ENCODE results near the gene DUOX2. TPM values are rescaled to one million over a fixed set of nuclear protein-coding genes. Genes with fewer than 3 reads are reported as not detected.
A peak's percentile ranks its signal among the peaks of the same experiment; 100 is the strongest.

The DUOX2 gene
- total RNA-seq, result 10 to 100 TPM in 1 of 2 donors, 1 to 10 TPM in 1; 3.9 to 30.4 TPM
- long read RNA-seq, partial matches to known transcripts, result 5 of 5 reads
- long read RNA-seq, other reads (novel, unspliced or antisense), result 0 of 5 reads

DNA sequence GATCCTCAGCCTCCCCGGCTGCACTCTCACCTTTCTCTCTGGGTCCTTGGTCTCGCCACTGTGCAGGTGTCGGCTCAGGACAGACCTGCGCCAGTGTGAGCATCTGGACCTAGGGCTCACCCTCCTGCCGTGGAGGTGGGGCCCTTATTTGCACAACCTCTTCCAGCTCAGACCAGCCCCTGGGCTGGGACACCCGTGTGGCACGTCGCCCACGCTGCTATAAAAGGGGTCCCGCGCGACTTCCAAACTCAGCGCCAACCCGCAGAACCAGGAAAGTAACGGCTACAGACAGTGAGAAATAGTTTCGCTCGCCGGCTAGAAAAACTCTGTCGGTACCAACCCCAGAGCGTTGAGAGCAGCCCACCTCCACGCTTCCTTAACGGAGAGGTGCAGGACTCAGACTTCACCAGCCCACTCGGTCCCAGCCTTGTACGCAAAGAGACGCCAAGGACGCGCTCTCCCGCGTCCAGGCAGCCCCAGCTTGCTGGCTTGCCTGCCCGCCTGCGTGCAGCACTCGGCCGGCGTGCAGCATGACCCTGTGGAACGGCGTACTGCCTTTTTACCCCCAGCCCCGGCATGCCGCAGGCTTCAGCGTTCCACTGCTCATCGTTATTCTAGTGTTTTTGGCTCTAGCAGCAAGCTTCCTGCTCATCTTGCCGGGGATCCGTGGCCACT is at the start of gene DUOX2, which contains the start of gene DUOXA2:
TSS of gene DUOX2 (minus strand) at position 97 of the 675 bp plus-strand sequence. CDS start 761 bp downstream, outside the sequence.
TSS of gene DUOXA2 (plus strand) at position 251 of the 675 bp plus-strand sequence. CDS start at position 531, 280 bp downstream.
- ATAC-seq (peak; percentile 31), DNase-seq (no peak)

DNA sequence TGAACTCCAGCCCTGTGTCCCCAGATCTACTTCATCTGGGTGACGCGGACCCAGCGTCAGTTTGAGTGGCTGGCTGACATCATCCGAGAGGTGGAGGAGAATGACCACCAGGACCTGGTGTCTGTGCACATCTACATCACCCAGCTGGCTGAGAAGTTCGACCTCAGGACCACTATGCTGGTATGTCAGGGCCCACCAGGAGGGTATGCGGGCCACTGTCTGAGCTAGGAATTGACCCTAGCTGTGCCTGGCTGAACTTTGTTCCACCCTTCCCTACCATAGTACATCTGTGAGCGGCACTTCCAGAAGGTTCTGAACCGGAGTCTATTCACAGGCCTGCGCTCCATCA is 49.5 kb upstream of the DUOX2 start:
- intact Hi-C loops (cut with DNase I, micrococcal nuclease), result loop anchor here in 1 of 2 donors (5.0 kb wide), 1 partner anchor 234 kb away; no protein-coding TSS in a partner anchor
- DNase-seq (no peak), ATAC-seq (no peak)

More for the DNA sequence above, at the start of gene DUOX2, which contains the start of gene DUOXA2:
- intact Hi-C loops (cut with DNase I, micrococcal nuclease), result no loop called here

DNA sequence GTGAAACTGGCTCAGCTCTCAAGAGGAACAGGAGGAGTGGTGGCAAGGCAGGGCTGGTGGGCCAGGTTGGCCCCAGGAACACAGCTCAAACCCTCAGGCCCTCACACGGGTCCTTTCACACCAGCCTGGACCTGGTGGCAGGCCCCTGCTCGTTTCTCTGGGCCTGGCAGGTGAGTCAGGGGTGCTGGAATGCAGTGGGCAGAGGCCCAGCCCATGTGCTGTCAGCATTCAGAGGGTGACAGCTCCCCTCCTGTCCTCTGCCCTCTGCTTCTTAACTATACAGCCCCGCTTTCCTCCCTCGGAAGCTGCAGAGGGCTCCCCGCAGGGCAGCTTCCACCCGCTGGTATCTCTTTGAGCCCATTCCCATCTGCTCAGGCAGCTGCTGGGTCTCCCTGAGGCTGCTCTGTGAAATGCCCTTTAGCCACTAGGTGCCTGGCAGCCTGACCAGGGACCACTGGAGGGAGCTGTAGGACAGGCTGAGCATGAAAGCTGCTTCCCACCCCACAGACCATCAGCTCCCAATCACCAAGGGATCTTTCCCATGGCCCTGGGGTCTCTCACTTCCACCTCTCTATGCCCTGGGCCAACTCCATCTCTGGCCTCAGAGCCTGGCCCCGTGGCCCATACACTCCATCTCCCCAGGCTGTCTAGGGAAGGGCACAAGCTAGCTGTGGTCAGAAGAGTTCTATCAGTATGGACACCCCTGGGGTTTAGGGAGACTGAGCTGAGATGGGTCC is 49.0 kb upstream of the DUOX2 start:
- ATAC-seq (peak; percentile 61), DNase-seq (peak; percentile 71 to 84)
- intact Hi-C loops (cut with DNase I, micrococcal nuclease), result loop anchor here in 1 of 2 donors (5.0 kb wide), 1 partner anchor 234 kb away; no protein-coding TSS in a partner anchor

DNA sequence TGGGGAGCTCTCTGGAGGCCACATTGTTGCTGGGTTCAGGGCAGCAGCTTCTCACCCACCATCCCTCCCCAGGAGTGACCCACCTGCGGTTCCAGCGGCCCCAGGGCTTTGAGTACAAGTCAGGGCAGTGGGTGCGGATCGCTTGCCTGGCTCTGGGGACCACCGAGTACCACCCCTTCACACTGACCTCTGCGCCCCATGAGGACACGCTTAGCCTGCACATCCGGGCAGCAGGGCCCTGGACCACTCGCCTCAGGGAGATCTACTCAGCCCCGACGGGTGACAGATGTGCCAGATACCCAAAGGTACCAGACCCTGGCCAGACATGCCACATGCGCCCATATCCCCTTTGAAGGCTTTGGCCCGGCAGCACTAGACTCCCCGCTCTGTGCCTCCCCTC is 47.7 kb upstream of the DUOX2 start:
- DNase-seq (no peak), ATAC-seq (no peak)
- intact Hi-C loops (cut with DNase I, micrococcal nuclease), result loop anchor here in 1 of 2 donors (5.0 kb wide), 1 partner anchor 236 kb away; no protein-coding TSS in a partner anchor

DNA sequence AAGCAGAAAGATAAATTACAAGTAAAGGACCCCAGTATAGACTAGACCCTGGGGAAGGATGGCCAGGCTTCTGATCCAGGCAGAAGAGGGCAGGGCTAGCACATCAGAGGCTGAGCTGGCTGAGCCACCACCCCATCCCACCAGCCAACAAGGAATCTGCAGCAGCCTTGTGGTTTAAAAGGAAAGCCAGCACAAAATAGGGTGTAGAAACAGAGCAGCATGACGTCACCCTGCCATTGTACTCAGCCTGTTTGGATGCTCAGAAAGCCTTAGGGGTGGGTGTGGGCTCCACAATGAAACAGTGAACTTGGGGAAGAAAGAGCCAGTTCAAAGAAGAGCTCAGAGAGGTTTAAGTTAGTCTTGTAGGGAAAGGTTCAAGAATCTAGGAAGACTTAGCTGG is 44.0 kb upstream of the DUOX2 start:
- ATAC-seq (no peak), DNase-seq (no peak)

DNA sequence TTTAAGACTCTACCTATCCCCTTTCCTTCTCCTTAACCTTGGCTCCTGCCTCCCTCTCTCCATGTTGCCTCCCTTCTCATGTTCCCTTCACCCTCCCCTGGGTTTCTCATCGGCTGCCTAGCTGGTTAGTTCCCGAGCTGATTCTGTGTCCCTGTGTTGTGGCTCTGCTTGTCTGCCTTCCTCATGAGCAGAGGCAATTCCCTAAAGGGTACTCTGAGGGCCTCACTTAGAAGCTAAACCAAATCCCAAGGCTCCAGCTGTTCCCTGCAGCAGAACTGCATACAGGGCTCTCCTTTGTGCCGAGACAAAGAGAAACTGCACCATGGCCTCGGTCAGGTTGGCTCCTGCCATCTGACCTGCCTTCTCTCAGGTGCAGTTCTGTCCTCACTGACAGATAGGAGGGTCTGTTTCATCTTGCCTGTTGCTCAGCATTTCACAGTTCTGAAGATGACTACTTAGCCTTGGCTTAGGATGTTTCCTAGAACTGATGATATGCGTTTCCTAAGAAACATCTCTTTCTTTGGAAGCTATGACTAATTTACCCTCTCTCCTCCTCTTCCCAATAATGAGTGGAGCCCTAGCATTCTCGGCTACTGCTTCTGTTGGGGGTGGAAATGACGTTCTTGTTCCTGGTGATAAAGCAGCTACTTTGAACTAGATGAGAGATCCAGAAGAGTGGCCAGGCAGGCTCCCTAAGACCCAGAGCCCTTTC is 42.9 kb upstream of the DUOX2 start:
- ATAC-seq (no peak), DNase-seq (no peak)
- intact Hi-C loops (cut with DNase I, micrococcal nuclease), result loop anchor here in 1 of 2 donors (5.0 kb wide), 1 partner anchor 50 kb away; no protein-coding TSS in a partner anchor

More for the DNA sequence above, 44.0 kb upstream of the DUOX2 start:
- intact Hi-C loops (cut with DNase I, micrococcal nuclease), result loop anchor here in 1 of 2 donors (5.0 kb wide), 1 partner anchor 49 kb away; no protein-coding TSS in a partner anchor

DNA sequence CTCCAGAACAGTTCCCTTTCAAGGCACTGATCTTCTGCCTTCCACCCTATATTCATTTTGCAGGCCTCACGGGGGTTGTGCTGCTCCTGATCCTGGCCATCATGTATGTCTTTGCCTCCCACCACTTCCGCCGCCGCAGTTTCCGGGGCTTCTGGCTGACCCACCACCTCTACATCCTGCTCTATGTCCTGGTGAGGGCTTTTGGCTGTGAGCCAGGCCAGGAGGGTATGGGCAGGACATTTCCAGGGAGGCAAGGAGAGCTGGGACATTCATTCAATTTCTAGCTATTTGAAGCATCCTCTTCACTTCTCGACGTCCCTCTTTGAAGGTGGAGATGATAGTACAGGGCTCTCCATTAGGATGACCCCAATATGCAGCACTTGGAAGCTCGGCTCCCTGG is 41.8 kb upstream of the DUOX2 start:
- DNase-seq, result no peak
- ATAC-seq, result no peak
- intact Hi-C loops (cut with DNase I, micrococcal nuclease), result loop anchor here in 1 of 2 donors (5.0 kb wide), 1 partner anchor 52 kb away; no protein-coding TSS in a partner anchor

DNA sequence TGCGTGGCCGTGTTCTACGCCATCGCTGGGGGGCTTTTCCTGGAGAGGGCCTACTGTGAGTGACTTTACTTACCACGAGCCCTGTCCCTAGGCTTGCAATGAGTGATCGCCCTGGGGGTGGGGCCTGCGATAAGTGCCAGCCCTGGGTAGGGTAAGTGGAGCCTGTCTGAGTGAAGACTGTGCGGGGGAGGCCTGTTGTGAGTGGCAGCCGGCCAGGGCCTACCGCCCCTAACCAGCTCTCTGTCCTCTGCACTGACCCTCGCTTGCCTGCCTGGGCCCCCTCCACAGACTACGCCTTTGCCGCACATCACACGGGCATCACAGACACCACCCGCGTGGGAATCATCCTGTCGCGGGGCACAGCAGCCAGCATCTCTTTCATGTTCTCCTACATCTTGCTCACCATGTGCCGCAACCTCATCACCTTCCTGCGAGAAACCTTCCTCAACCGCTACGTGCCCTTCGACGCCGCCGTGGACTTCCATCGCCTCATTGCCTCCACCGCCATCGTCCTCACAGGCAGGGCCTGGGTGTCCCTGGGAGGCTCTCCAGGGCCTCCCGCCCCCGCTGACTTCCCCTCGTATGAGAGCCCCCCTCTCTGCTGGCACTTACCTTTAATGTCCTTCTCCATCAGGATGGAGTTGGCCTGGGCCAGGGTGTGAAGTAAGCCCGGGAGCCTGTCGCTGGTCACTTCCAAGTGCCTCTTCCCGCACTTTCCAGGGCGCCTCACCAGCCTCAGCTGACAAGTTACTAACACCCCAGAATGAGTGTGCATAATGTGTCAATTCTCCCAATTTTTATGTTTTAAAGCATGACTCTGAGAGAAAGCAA is 38.2 kb upstream of the DUOX2 start:
- DNase-seq (no peak), ATAC-seq (no peak)

DNA sequence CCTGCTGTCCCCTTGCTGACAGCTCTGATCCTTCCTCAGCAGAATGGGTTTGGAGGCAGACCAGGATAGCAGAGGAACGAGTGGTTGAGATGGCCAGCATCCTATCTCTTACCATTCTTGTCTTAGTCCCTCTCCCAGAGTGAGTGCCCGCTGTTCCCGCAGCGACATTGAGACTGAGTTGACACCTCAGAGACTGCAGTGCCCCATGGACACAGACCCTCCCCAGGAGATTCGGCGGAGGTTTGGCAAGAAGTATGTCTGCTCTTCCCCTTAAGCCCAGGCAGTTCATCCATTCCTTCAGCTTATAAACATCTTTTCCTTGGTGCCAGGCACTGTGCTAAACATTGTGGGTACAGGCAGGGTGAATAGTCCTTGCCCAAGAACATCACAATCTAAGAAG is 37.0 kb upstream of the DUOX2 start:
- DNase-seq, result no peak
- intact Hi-C loops (cut with DNase I, micrococcal nuclease), result no loop called here
- ATAC-seq, result no peak

More for the DNA sequence above, 38.2 kb upstream of the DUOX2 start:
- intact Hi-C loops (cut with DNase I, micrococcal nuclease), result no loop called here

DNA sequence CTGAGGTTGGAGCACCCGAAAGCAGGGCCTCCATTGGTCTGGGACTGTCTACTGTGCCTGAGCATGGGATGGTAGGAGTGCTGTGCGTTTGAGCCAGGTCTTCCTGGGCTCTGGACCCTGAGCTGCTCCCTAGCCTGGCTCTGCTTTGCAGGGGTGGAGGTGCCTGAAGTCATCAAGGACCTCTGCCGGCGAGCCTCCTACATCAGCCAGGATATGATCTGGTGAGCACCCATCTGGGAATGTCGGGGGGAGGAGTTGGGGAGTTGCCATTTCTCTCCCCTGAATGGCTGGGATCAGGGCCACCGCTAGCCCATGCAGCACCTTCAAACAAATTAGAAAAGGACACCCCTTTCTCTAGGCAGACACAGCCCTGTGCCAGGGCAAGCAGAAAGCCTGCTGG is 36.5 kb upstream of the DUOX2 start:
- intact Hi-C loops (cut with DNase I, micrococcal nuclease), result no loop called here
- ATAC-seq (no peak), DNase-seq (no peak)

DNA sequence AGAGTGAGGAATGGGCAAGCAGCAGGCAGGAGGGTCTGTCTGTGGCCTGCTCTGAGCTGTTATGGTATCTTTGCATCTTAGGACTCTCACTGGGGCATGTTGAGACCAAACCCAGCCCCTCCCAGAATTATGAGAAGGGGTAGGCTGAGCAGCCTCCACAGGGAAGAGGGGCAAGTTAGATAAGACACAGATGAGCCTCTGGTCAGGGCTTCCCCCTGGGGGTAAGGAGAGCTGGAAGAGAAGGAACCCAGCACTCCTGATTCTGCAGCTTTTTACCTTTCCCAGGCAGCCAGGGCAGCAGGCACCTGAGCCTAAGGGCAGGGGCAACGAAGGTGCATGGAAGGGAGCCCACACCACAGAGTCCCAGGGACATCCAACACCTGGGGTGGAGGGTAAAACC is 35.1 kb upstream of the DUOX2 start:
- ATAC-seq (no peak), DNase-seq (no peak)
- intact Hi-C loops (cut with DNase I, micrococcal nuclease), result no loop called here

DNA sequence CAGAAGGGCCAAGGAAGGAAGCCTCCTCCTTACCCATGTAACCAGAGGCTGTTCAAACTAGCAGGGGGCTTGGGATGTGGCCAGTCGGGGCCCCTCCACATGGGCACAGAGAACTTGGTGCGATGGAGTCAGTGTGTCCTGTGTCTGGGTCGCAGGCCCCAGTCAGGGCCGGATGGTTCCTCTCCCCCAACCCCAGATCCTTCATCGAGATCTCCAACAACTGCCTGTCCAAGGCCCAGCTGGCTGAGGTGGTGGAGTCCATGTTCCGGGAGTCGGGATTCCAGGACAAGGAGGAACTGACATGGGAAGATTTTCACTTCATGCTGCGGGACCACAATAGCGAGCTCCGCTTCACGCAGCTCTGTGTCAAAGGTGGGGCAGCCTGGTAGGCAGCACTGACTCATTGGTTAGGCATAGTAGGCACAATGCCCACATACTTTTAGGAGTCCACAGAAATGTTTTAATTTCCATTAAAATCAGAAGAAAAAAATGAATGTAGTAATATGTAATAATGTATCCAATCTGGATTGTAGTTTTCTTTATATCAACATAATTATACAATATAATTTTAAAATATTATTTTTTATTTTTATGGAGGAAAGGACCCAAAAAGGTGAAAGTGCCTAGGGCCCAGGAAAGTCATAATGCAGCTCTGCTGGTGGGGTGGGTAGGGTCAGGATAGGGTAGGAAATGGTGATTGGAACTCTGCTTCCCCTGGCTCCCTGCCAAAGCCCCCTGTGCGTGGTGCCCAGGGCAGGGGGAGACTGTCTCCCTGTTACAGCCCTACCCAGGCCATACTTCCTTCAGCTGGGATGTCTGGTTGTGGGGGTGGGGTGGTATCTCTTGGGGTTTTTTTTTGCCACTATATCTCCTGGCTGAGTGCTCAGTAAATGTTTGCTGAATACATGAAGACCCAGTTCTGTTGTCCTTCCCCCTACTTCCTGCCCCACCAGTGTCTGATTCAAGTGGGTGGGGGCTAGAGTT is 34.4 kb upstream of the DUOX2 start:
- DNase-seq, result no peak
- intact Hi-C loops (cut with DNase I, micrococcal nuclease), result no loop called here
- no peak for ATAC-seq

DNA sequence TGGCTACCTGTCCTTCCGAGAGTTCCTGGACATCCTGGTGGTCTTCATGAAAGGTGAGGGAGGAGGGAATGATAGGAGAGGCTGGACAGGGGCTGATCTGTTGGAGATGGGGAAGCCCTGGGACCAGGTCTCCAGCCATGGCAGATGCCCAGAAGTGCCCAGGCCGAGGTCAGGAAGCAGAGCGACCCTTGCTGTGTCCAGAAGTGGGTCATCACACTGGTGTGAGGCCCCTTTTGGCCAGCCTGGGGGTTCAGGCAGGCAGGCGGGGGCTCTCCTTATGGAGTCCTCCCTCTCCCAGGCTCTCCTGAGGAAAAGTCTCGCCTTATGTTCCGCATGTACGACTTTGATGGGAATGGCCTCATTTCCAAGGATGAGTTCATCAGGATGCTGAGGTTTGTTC is 33.6 kb upstream of the DUOX2 start:
- ATAC-seq (no peak), DNase-seq (no peak)
- intact Hi-C loops (cut with DNase I, micrococcal nuclease), result no loop called here

DNA sequence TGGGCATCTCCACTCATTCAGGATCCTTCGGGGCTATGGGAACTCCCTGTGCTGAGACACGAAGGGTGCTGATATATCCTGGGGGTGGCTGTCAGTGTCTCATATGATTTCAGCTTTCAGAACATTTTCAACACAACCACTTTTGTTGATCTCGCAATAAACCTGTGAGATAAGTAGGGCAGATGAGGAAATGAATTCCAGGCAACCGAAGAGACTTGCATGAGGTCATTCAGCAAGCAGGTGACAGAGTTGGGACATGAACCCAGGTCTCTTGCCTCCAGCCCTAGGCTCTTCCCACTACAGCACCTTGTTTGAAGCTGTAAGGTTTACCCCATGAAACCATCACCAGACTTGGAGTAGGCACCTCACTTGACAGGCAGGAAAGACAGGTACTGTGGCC is 32.4 kb upstream of the DUOX2 start:
- intact Hi-C loops (cut with DNase I, micrococcal nuclease), result no loop called here
- ATAC-seq (peak; percentile 82), DNase-seq (no peak)

DNA sequence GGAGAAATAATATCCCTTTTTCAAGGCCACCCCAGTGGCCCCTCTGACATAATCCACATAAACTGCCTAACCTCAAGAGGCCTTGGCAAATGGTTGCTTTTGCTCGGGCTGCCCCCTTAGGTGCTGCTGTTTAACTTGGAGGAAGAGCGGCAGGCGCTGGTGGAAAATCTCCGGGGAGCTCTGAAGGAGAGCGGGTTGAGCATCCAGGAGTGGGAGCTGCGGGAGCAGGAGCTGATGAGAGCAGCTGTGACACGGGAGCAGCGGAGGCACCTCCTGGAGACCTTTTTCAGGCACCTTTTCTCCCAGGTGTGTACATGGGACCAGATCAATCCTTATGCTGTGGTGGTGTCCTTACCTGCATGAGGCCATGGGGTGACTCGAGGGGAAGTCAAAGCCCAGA is 30.8 kb upstream of the DUOX2 start:
- ATAC-seq (no peak), DNase-seq (no peak)
- intact Hi-C loops (cut with DNase I, micrococcal nuclease), result no loop called here

DNA sequence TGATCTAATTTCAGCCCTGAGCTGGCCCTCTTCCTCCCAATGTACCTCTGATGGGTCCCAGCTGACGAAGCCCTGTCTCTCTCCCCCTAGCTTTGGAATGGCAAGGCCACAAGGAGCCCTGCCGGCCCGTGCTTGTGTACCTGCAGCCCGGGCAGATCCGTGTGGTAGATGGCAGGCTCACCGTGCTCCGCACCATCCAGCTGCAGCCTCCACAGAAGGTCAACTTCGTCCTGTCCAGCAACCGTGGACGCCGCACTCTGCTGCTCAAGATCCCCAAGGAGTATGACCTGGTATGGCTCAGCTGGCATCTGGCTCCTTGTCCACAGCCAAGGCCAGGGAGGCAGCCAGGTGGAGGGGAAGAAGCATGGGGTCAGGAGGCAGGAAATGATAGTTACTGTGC is 30.0 kb upstream of the DUOX2 start:
- ATAC-seq, result no peak
- intact Hi-C loops (cut with DNase I, micrococcal nuclease), result no loop called here
- DNase-seq, result no peak

DNA sequence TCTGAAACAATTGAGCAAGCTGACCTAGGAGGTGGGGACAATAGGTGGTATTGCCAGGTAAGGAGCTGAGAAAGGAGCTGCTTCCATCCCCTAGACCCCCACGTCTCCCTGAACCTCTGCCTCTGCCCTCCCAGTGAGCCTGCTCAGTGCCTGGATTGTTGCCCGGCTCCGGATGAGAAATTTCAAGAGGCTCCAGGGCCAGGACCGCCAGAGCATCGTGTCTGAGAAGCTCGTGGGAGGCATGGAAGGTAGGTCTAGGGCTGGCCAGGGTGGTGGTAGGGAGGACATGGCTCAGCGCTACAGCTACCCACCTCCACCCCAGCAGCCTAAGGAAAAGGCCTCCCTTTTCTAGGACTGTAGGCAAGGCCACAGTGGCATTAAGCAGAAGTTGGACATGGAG is 29.1 kb upstream of the DUOX2 start:
- intact Hi-C loops (cut with DNase I, micrococcal nuclease), result no loop called here
- ATAC-seq, result no peak
- DNase-seq, result no peak

Measured in left colon (tissue), 2 donors.